Endothelial cell (in vitro differentiated cells): ENCODE results near the gene PHLDA2. TPM values are rescaled to one million over a fixed set of nuclear protein-coding genes. Genes with fewer than 3 reads are reported as not detected.

Experiments
- DNase-seq: peaks from one replicate; pipeline ENCODE4 v3.0.0; 2021; ENCODE audit warnings: low spot score
- H3K27ac Mint-ChIP-seq: one replicate; pipeline ENCODE4 v1.8.0; 2021; ENCODE audit warnings: mixed read lengths, inconsistent platforms; ENCODE audit not compliant: unreplicated experiment
- H3K27me3 Mint-ChIP-seq: one replicate; pipeline ENCODE4 v1.8.0; 2021; ENCODE audit warnings: mild to moderate bottlenecking, moderate library complexity, mixed read lengths, inconsistent platforms; ENCODE audit not compliant: unreplicated experiment
- H3K36me3 Mint-ChIP-seq: one replicate; pipeline ENCODE4 v1.8.0; 2021; ENCODE audit warnings: mild to moderate bottlenecking, low read depth, mixed read lengths, inconsistent platforms; ENCODE audit not compliant: unreplicated experiment
- H3K4me1 Mint-ChIP-seq: one replicate; pipeline ENCODE4 v1.8.0; 2021; ENCODE audit warnings: mild to moderate bottlenecking, mixed read lengths, inconsistent platforms; ENCODE audit not compliant: unreplicated experiment
- H3K4me3 Mint-ChIP-seq: one replicate; pipeline ENCODE4 v1.8.0; 2021; ENCODE audit warnings: mild to moderate bottlenecking, mixed read lengths, inconsistent platforms; ENCODE audit not compliant: unreplicated experiment
- H3K9me3 Mint-ChIP-seq: one replicate; pipeline ENCODE4 v1.8.0; 2021; ENCODE audit warnings: mixed read lengths, inconsistent platforms; ENCODE audit not compliant: unreplicated experiment
- CTCF ChIP-seq: fragments of 200-600 bp; sonication (generic); IDR thresholded peaks from one replicate; pipeline ENCODE4 v1.5.0; 2021; ENCODE audit warnings: antibody characterized with exemption; ENCODE audit not compliant: unreplicated experiment
- total RNA-seq: library from RNA; stranded (reverse); fragmentation: NEBNext Ultra II Directional; extraction: Animal tissue kit (Norgen Biotek cat#: 25700); gene quantifications from one replicate; pipeline ENCODE4 v1.2.1, GENCODE V29; 2021; ENCODE audit not compliant: unreplicated experiment

PHLDA2 gene
- total RNA-seq, 1 donor from 2014 or later: 8.1 TPM

GRCh38 chr11:2945757-2946287, 16.6 kb upstream of the PHLDA2 start:
- DNase-seq: no peak
- Mint-ChIP-seq H3K36me3 (peaks cover 31% of the 10 kb centered on the region), H3K4me1 (peaks cover 15% of the 10 kb centered on the region), H3K4me3 (no peak overlapping the region), H3K27ac (no peak overlapping the region), H3K9me3 (no peaks in the 10 kb centered on the region), H3K27me3 (peaks cover 13% of the 10 kb centered on the region)
- TF ChIP-seq CTCF: no peak

GRCh38 chr11:2945031-2945756, 16.0 kb upstream of the PHLDA2 start:
- H3K9me3 Mint-ChIP-seq: no peaks in the 10 kb centered on the region
- H3K4me3 Mint-ChIP-seq: no peak overlapping the region
- TF ChIP-seq CTCF: no peak
- peak; percentile 68 for DNase-seq
- peaks cover 29% of the 10 kb centered on the region for H3K36me3 Mint-ChIP-seq
- no peak overlapping the region for H3K27ac Mint-ChIP-seq
- peaks cover 13% of the 10 kb centered on the region for H3K27me3 Mint-ChIP-seq
- peaks cover 15% of the 10 kb centered on the region for H3K4me1 Mint-ChIP-seq

- Mint-ChIP-seq H3K36me3 (peaks cover 30% of the 10 kb centered on the region), H3K4me1 (peaks cover 18% of the 10 kb centered on the region), H3K4me3 (no peak overlapping the region), H3K27ac (no peak overlapping the region), H3K9me3 (no peaks in the 10 kb centered on the region), H3K27me3 (peaks cover 13% of the 10 kb centered on the region)
- DNase-seq: no peak
- TF ChIP-seq CTCF: no peak
Observed at GRCh38 chr11:2944530-2944929, 15.3 kb upstream of the PHLDA2 start.

- H3K27me3 Mint-ChIP-seq: peaks cover 13% of the 10 kb centered on the region
- peaks cover 25% of the 10 kb centered on the region for H3K36me3 Mint-ChIP-seq
- H3K4me1 Mint-ChIP-seq: peaks cover 18% of the 10 kb centered on the region
- DNase-seq: no peak
- H3K9me3 Mint-ChIP-seq: peaks cover 4% of the 10 kb centered on the region
- TF ChIP-seq CTCF: no peak
- no peak overlapping the region for H3K27ac Mint-ChIP-seq
- no peak overlapping the region for H3K4me3 Mint-ChIP-seq
Observed at GRCh38 chr11:2943711-2944118, 14.5 kb upstream of the PHLDA2 start.
